ENCODE measurements around the gene CEP72.

Gene CEP72

DNA sequence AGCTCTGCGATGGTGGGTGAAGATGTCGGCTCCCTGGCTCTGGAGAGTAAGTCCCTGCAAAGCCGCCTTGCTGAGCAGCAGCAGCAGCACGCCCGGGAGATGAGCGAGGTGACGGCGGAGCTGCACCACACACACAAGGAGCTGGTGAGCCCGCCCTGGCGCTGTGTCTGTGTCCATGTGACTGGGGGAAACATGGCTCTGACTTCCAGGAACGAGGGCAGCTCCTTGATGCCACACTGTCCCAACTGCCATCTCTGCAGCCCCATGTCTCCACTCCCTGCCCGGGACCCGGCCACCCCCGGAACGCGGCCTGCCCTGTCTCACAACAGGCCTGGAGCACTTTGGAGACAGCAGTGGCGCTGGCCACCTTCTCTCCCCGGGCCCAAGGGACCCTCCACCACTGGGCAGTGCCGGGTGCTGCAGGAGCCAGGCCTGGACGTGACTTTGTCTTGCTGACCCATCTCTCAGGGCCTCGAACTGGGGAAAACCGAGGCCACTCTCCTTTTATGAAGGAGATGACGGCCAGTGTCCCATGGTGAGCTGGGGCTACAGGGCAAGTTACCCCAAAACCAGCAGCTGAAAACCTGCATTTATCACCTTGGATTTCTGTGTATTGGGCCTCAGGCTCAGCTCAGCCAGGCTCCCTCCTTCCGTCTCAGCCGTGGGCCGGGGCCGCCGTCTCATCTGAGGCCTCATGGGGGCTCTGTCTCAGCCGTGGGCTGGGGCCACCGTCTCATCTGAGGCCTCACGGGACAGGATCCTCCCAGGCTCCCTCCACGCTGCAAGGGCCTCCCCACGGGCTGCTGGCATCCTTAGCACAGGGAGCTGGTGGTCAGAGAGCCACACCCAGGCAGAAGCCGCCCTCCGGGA, 28.6 kb downstream of the CEP72 start:
- no peak for DNase-seq

DNA sequence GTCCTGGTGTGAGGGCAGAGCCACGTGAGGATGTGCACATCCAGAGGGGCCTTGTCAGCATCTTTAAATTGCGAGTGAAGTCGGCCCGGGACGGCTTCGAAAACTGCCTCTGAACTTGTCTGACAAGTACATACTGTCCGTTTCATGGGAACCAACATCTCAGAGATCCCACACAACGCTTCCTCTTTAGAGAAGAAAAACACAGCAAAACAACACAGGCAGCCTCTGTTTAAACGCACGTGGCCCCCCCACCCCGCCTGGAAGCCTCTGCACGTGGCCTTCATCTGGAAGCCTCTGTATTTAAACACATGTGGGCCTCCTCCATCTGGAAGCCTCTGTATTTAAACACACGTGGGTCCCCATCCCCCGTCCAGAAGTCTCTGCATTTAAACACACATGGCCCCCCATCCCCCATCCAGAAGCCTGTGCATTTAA, 29.2 kb downstream of the CEP72 start:
- no peak for DNase-seq

DNA sequence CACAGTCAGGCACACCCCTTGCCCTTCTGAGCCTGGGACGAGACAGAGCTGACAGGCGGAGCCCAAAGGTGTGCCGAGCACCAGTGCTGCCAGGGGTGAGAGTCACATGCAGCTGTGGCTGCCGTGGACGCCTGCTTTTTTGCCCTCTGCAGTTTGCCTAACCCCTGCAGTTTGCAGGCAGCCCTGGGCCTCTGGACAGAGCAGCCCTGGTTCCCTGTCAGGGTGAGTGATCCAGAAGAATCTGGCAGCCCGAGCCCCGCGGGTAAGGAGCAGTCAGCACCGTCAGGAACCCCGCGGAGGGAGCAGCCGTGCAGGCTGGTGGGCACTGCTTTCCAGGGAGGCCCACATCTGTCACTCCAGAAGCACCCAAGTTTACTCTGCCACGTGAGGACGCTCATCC, 30.3 kb downstream of the CEP72 start:
- DNase-seq = no peak

- no peak for DNase-seq
These were observed 31.2 kb downstream of the CEP72 start for GRCh38 chr5:643351-643801.

- DNase-seq = no peak
These were observed 31.7 kb downstream of the CEP72 start for GRCh38 chr5:643811-644271.

- no peak for DNase-seq
These were observed 32.4 kb downstream of the CEP72 start for GRCh38 chr5:644509-644908.

DNA sequence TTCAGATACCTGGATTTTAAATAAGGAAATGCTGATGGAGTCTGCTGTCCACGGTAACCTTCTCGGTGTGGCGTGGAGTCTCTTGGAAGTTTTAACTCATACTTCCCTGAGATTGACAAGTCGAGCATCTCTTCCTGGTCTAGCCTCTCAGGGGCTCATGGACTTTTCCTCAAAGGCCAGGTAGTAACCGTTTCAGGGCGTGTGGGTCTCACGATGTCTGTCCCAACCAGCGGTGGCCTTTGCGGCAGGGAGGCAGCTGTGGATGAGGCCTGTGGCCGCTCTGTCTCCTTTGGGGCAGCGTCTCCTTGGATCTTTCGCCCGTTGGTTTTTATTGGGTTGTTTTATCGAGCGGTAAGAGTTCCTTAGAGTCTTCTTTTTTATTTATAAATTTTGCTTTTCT, 32.8 kb downstream of the CEP72 start:
- no peak for DNase-seq

- no peak for DNase-seq
These were observed 33.3 kb downstream of the CEP72 start for GRCh38 chr5:645421-645820.

GRCh38 chr5:646396-647201, 34.5 kb downstream of the CEP72 start:
- no peak for DNase-seq

DNA sequence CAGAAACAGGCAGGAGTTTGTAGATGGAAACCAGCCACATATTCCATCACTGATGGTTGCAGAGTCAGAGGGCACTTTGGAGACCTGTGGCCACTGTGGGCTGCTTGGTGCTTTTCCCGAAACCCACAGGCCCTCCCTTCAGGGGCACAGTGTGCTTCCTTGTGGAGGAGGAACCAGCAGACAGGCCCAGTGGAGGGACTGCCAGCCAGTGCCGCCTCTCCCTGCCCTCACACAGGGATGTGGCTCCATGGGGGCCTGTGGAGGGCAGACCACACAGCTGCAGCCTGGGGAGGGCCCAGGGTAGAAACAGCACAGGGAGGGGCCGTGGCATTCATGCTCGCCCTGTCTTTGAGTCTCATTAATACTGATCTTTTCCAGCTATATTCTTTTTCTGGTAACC, 35.2 kb downstream of the CEP72 start:
- no peak for DNase-seq

DNA sequence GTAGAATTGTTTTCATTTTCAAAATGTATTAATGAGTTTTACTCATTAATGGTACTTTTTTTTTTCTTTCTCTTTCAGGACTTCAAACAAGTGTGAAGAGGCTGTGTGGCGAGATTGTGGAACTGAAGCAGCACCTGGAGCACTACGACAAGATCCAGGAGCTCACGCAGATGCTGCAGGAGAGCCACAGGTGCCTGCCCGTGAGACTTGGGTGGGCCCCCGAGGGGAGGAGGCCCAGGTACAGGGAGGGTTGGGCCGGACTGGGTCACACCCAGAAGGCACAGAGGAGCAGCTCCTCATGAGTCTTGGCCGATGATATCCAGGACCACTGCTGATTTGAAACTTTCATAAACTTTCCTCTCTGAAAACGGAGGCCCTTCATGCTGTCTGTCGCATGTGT, 35.6 kb downstream of the CEP72 start:
- no peak for DNase-seq

DNA sequence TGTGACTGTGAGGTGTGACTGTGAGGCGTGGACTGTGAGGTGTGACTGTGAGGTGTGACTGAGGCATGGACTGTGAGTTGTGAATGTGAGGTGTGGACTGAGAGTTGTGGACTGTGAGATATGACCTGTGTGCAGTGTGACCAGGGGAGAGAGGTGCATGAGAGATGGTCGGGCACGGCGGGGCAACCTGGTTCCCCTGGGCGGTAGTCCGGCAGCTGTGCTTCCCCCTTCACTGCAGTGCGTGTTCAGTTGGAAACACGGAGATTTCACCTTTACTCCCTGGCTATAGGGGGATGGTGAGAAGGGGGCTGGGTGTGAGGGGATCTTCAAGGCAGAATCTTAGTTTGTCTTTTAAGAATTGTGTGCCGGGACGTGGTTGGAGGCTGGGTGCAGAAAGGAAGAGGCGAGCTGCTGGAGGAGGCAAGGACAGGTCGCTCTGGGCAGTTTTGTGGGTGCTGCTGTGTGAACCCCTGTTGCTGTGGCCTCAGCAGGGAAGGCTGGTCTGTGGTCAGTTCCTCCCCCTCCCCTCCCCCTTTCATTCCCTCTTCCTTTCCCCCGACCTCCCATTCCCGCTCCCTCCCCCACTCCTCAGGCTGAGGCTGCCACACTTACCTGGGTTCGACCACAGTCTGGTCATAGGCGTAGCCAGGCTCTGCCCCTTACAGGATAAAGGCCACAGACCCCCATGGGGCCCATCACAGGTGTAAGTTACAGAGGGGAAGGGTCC, 39.3 kb downstream of the CEP72 start:
- no peak for DNase-seq

DNA sequence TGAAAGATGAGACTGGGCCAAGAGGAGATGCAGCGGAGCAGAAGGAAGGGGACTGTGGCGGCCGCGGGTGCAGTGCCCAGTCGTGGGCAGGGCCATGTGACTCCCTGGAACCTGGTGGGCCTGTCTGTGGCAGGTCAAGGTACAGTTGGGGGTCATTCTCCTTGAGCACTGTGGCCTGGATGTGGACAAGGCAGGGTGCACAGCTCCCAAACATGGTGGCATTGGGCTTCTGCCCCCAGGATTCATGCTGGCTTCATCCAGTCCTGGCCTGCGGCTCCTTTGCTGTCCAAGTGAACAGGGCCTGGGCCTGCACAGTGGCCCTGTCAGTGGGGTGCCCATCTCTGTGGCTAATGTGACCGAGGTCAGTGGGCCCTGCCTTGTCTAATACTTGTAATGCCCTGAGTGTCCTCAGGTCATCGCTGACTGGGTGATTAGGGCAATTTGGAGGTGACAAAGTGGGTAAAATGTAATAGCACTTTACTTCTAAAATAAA, 39.9 kb downstream of the CEP72 start:
- no peak for DNase-seq

DNA sequence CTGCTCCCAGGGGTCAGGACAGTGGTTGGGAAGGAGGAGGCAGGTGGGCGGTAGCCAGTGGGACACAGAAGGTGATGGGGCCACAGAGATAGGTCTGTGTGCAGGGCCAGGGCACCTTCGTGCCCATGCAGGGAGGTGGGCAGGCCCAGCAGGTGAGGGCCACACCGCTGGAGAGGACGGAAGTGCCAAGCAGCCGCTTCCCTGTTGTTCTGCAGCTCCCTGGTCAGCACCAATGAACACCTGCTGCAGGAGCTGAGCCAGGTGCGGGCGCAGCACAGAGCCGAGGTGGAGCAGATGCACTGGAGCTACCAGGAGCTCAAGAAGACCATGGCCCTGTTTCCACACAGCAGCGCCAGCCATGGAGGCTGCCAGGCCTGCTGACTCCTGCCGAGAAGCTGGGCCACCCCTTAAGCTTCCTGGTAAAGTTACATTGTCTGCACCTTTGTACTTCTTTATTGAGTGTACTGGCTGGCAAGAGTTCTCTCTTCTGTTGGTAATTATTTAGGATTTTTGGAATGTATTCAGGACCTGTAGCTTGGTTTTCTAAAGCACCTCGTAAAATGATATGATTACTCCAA, 40.7 kb downstream of the CEP72 start:
- no peak for DNase-seq

GRCh38 chr5:654071-654778, 42.1 kb downstream of the CEP72 start:
- DNase-seq = no peak

GRCh38 chr5:655406-655805, 43.3 kb downstream of the CEP72 start:
- DNase-seq = no peak

DNA sequence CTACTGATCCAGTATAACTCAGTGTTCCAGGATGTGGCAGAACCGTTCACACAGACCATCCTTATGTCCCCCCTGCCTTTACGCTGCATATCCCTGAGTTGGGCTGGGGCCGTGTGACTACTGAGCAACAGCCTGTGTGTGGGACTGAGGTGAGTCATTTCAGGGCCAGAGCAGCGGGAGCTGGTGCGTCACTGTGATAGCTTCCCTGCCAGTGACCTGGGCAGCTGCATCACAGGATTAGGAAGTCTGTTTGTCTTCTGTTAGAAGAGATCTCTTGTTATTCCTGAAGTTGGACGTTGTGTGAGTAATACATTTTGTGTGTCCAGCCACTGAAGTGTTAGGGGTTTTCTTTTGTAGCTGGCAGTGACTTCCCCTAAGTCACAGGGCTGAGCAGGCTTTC, 45.4 kb downstream of the CEP72 start:
- DNase-seq = no peak

DNA sequence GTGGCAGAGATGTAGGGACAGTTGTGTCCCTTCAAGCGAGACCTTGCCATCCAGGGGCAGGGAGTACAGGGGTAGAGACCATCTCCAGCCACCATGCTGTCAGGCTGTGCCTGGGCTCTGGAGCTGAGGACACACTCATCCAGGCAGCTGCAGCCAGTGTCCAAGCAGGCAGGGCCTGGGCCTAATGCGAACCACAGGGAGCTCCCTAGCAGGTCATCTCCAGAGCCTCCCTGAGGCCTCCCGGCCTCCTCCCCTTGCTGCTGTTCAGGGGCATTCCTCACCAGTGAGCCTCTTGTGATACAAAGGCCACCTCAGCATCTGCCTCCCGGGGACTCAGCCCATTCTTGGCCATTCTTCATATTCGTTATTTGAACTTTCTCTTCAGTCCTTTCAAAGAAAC, 46.0 kb downstream of the CEP72 start:
- no peak for DNase-seq

DNA sequence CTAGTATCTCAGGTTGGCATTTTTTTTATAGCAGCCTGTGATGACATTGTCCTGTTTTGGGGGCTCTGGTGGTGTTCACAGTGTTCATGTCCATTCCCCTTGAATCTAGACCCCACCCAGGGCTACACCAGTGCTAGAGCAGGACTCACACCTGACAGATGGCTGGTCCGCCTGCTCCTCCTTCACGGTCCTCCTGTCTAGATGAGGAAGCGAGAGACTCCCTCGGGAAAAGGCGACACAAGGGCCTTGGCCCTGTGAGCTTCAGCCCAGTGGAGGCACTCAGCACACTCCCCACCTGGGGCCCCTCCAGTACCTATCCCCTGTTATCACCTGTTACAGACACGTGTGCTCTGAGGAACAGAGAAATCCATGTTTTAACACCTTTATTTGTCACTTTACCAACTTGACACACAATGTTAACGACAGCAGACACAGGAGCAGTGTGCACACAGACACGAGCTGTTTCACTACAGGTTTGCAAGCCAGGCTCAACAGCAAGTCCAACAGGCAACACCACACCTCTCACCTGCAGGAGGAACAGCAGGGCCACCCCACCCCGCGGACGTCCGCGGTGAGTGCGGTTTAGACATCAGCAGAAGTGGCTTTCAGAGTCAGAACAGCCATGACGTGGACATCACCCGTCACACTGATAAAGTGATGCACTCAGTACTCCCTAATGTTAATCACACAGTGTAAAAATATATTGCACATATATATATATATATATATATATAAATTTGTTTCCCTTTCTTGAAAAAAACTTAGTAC, 47.5 kb downstream of the CEP72 start:
- no peak for DNase-seq

DNA sequence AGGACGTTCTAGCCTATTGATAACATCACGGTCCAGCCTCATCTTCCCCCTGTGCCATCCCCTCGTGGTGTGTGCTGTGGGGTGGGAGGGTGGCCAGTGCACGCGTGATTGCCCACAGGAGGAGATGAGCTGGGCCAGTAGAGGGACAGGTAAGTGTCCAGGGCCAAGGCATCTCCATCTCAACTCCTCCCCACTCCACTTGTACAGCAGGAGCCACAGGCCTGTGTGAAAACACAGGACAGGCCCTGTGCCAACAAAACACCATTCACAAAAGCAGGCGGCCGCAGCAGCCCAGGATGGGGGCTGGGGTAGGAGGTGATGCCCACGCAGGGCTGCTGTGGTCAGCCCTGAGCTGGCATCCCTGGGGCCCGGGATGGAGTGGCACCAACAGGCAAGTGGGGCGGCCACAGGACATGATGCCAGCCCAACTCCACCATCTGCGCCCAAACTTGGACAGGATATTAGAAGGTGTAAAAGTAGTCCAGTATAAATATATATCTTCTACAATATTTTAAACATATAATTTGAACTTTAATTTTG, 48.4 kb downstream of the CEP72 start:
- DNase-seq = no peak

All from NCI-H446 treated with DMSO at 0.1 percent for 48 hours (cell line).